Keratinocyte (primary cell): ENCODE data around the gene STRIP1.

ENCODE experiments used
- CTCF ChIP-seq, 3 experiments: IDR thresholded peaks in 1 of 3; conservative IDR thresholded peaks in 1 of 3; optimal IDR thresholded peaks in 1 of 3; 2 replicates in 2 of 3; 3 replicates in 1 of 3; pipeline versions ENCODE3 to v1.5.1; 2011; ENCODE audit warnings: low read length in 3 of 3, mild to moderate bottlenecking in 3 of 3, moderate library complexity in 2 of 3, control low read depth in 1 of 3, inconsistent platforms in 1 of 3; ENCODE audit not compliant: insufficient read depth in 2 of 3; ENCODE audit errors: extremely low read depth in 1 of 3
- EZH2 ChIP-seq: IDR thresholded peaks from one replicate; pipeline ENCODE4 v1.6.1; 2012; ENCODE audit warnings: inconsistent platforms, mild to moderate bottlenecking, low read length, moderate library complexity

GRCh38 chr1:110033421-110033820 lies 1.0 kb upstream of the STRIP1 start:
- TF ChIP-seq EZH2 = no peak
- TF ChIP-seq CTCF (optimal IDR thresholded peaks at IDR 0.05 in 1 of 3, IDR thresholded peaks at IDR 0.05 in 1 of 3, conservative IDR thresholded peaks at IDR 0.05 in 1 of 3; ENCODE audit: extremely low read depth in 1 of 3, insufficient read depth in 2 of 3, low read length in 3 of 3) = no peak
